Activated CD8-positive, alpha-beta memory T cell treated with anti-CD3 and anti-CD28 coated beads, Interleukin-2, amount 50 U/mL, for 24 hours (primary cell): ENCODE results near the gene PTP4A2.
A peak's percentile ranks its signal among the peaks of the same experiment; 100 is the strongest.

Source experiments
- DNase-seq: peaks from one replicate; pipeline ENCODE4 v3.0.0-alpha.2; 2020; ENCODE audit errors: extremely low read depth

The PTP4A2 gene

DNA sequence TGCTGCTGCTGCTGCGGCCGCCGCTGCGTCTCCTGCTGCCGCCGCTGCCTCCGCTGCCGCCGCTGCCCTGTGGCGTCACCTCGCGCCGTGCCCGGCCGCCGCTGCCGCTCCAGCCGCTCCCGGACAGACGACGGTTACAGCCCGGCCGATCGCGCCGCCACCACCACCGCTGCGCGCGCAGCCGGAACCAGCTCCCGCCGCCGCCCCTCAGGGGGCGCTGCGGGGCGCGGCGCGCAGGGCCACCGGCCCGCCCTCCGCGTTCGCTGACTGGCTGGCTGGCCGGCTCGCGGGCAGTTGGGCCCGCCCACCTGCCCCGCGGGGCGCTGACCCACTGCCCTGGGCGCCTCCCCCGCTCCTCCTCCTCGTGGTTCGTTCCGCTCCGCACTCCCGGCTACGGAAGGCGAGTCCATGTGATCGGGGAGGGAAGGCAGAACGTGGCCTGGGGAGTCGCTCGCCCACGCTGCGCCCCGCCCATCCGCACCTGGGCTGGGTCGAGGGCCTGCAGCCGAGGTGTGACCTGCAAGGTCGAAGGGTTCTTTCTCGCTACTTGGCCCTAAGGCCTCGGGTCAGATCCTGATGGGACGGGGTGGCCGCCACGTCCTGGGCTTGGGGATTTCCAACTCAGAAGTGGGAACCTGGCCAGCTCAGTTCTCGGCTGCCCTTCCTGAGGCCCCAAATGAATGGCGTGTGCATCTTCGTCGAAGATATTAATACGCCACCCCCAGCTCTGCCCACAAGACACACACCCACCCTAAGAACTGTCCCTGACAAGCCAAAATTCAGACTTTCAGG lies at the start of gene PTP4A2:
Gene PTP4A2, minus strand, starts transcription at position 185 of the 792 bp plus-strand sequence. CDS start 19,303 bp downstream, outside the sequence.
- peak; percentile 63 for DNase-seq

DNA sequence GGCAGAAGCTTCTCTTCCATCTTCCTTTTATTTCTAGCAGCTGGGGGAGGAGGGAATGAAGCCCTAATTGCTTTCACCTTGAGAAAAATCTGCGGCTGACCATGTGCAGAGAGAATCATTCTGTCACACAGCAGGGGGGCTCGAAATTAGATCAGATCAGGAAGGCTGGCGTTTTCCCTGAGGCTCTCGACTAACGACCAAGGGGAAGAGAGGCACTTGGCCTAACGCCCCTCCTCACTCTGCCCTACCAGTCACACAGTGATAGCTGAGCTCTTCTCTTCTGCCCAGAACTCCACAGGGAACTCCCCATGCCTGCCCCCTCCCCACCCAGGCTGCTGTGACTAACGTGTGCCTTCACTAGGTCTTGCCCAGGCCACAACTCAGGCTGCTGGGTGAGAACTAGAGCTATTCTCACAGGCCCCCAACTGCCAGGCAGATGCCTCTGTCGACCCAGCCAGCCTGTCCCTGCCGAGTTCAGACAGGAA lies 49.0 kb upstream of the PTP4A2 start:
- no peak for DNase-seq

DNA sequence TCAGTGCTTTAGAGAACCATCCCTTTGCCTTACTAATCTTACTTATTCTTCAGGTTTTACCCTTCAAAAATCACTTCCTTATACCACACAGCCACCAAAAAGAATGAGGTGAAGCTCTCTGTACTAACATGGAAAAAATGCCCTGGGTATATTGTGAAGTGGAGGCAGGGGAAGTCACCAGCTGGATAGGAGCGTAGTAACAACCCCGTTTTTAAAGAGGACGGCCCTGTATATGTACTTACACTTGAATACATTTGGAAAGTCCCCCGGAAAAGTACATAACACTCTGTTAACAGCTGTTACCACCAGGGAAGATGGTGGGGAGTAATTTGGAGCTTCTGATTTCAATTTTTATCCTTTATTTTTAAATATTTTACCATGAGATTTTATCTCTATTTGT lies 47.3 kb upstream of the PTP4A2 start:
- DNase-seq = no peak

DNA sequence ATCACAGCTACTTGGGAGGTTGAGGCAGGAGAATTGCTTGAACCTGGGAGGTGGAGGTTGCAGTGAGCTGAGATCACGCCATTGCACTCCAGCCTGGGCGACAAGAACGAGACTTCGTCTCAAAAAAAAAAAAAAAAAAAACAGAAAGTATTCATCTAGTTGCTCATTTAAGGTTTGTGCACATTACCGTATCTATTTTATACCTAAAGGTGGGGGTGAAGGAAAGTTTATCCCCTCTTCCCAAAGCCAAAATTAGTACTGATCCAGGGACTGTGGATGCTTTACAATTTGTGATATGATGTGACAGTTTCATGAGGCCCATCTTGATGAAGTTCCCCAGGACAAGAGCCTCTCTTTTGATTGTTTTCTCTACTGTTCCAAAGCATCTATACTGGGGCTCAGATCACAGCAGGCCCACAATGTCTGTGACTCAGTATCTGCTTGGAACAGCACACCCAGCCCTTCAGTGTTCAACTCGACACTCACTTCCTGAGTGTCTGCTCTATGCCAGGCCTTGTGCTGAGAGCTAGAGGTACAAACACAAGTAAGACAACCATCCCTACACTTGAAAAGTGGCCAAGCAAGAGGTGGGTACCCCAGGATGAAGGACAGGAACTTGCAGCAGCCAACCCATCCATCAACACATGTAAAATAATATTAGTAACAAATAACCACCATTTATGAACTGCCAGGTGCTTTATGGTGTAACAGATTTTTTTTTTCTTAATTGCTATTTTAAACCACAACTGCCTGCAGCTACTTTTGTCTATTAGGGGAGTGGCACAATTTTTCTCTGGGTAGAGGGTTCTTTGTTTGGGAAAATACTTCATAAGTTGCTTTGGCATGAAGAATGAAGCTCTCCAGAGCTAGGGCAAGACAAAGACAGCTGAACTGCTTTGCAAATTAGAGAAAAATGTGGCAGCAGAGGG lies 46.5 kb upstream of the PTP4A2 start:
- no peak for DNase-seq

DNA sequence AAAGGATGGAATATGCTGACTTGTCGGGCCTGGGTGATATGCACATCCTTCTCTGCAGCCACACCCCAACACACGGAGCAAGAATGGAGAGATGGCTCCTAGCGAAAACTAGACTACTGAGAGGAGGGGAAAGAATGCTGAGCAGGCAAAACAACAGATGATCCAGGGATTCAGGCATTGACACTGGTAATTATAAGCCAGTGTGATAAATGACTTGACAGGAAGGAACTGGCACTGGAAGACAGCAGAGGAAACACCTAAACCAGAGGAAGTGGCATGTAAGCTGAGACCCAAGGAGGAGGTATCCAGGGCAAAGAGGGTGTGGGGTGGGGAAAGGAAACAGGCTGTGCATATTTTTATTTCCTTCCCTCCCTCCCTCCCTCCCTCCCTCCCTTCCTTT lies 43.8 kb upstream of the PTP4A2 start:
- no peak for DNase-seq

DNA sequence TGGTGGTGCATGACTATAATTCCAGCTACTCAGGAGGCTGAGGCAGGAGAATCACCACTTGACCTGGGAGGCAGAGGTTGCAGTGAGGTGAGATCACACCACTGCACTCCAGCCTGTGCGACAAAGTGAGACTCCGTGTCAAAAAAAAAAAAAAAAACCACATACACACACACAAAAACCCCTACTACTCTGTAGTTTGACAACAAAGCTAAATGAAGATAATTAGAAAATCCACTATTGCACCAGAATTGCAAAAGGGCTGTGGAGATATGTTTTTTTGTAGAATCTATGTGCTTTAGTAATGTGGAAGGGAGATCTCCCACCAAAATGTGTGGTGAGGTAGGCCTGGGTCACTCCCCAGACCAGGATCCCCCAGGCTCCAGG lies 43.3 kb upstream of the PTP4A2 start:
- DNase-seq = no peak

DNA sequence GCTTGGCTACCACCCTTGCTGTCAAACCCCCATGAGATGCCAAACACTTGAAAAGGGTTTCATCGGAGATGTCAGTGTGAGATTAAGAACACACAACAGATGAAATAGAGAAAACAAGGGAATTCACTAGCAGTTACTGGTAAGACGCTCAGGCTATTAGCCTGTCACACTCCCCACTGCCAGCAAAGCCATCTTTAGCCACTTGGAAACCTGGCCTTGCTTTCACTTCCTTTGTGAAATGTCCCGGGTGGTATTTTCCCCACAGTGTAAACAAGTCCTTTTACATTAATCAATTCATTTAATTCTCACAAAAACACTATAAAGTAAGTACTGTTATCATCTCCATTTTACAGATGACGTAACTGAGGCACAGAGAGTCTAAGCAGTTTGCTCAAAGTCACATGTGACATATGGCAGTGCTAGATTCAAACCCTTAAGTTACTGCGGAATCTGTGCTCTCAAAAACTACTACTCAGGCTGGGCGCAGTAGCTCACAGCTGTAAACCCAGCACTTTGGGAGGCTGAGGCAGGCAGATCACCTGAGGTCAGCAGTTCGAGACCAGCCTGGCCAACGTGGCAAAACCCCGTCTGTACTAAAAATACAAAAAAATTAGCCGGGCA lies 42.8 kb upstream of the PTP4A2 start:
- no peak for DNase-seq

DNA sequence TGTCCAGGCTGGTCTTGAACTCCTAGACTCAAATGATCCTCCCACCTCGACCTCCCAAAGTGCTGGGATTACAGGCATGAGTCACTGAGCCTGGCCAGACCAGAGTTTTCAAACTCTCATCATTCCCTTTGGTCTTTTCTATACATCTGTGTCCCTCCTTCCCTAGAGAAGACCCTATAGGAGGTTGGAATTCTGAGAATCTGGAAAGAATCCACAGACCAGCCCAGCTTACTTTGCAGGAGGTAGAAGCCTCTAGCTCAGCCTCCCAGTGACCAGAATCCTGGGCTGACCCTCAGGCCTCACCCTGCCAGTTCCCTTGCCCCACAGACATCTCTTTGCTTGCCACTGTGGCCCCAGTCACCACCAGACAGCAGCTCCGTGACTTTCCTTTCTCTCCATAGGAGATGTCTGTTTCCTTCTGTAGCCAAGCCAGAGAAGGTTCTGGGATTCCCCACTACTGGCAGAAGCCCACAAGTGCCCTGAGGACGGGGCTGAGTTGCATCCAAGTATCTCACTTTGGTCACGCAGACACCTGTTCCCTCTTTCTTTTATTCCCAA lies 40.8 kb upstream of the PTP4A2 start:
- no peak for DNase-seq

DNA sequence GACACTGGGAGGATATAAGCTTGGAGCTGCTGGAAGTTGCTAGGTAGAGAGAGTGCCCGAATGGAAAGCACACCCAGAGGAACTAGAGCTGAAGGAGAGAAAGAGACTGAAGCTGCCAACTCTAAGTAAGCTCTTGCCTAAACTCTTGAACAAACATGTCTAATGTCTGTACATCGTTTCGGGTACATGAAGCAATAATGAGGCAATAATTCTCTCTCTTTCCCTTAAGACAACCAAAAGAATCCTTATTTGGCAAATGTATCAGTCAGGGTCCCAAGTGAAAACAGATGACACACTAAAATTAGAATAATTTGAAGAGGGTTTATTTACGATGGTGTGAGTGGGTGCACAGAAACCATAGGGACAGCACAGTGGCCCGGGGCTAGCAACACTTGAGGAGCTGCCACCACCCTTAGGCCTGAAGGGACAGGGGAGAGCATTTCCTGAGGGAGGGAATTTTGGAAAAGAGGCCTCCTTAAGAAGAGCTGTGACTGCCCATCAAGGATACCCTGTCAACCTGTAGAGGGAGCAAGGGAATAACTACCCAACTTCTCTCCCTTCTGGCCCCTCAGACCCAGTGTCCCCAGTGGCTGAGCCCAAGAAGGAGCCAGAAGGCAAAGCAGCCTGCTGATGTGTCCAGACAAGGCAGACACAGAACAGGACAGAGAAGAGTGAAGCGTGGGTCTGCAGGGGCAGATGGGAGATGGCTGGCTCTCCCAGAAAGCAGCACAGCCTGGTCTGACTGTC lies 39.4 kb upstream of the PTP4A2 start:
- DNase-seq = no peak

DNA sequence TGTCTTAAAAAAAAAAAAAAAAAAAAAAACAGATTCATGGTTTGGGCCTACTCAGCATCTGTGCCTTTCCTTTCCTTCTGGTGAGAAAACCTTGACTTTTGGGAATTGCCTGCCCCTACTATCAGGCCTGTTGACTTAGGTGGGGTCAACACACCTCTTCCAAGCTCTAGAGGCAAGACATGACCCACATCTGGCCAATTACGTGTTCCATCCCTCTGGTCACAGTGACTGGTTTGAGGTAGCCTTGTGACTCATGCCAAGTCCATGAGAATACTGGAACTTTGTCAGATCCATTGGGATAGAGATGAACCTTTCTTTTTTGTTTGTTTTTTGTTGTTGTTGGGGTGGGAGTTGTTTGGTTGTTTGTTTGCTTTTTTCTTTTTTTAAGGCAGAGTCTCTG lies 38.2 kb upstream of the PTP4A2 start:
- DNase-seq = no peak

DNA sequence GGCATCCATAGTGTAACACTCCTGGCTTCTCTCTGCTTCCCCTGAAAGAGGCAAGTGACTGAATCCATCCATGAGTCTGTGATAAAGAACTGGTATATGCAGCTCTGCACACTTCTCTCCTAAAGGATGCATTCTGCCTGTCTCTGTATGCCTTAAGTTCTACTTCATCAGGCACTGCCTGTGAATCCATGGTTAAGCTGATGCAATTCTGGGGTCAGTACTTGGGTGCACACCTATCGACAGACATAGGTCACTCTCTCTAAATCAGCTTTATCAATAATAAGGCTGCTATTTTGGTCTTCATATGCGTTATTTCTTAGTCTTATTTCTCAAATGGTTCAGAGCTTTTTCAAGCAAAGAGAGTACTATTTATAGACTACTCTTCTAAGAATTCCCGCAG lies 32.7 kb upstream of the PTP4A2 start:
- no peak for DNase-seq

DNA sequence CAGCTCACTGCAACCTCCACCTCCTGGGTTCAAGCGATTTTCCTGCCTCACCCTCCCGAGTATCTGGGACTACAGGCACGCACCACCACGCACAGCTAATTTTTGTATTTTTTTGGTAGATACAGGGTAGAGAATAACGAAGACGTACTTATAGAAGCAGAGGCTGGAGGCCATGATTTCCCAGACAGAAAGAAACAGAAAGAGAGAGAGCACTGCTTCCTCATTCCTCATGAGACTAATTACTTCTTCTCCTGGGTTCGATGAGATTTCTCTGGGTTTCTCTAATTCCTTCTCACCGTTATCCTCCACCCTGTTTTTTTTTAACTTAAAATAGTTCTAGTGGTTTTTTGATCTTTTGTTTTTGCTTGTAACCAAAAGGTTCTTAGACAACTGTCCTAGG lies 23.4 kb upstream of the PTP4A2 start:
- no peak for DNase-seq

DNA sequence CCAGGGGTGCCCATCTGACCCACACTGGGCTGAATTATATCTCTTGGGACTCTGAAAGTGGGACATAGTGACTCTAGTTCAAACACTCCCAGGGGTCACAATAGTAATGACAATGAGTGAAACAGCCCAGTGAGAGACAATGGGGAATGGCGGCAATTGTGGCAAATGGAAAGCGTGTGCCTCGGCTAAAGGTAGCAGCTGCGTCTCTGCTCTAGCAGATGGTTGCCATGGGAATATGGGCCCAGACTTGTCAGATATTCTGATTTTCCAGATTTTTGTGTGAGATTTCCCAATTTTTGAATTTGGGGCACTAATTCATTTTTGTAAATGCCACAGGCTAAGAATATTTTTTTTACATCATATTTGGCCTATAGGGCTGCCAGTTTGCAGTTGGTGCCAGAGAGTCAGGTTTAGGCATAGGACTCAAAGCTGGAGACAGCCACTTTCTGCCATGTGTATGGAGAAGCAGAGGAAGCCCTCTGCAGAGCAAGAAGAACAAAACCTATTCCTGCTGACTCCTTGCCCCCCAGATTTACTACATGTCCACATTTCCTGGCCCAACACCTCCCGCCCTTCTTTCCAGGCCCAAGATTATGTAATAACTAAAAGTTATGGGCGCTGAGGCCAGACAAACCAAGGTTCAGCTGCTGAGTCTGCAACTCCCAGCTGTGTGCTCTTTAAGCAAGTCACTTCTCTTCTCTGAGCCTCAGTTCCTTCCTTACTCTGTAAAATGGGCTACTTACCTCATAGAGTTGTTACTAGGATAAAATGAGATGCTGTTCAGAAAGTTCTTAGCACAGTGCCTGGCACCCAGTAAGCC lies 21.6 kb upstream of the PTP4A2 start:
- no peak for DNase-seq

DNA sequence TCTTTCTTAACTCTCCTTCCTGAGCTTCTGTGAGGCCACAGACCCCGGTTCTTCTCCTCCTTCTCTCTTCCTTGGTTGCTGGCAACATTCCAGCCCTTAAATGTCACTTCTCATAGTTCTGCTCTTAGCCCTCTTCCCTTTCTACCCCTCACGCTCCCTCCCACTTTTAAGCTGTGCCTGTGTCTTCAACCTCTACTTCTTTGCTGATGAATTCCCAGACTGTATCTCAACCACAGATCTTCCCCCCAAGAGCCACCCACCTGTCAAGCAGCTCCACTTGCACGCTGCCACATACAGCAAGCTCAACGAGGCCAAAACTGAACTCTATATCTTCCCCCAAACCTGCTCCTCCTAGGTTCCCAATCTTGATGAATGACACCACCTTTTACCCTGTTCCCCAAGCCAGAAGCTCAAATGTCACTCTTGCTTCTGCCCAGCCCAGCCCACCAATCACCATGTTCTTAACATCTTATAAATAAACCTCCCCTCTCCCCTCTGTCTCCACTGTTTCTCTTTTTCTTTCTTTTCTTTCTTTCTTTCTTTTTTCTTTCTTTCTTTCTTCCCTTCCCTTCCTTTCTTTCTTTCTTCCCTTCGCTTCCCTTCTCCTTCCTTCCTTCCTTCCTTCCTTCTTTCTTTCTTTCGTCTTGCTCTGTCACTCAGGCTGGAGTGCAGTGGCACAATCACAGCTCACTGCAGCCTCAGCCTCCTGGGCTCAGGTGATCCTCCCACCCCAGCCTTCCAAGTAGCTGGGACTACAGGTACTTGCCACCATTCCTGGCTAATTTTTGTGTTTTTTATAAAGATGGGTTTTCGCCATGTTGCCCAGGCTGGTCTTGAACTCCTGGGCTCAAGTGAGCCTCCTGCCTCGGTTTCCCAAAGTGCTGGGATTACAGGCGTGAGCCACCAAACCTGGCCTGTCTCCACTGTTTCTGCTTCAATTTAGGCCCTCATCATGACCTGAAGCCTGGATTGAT lies 19.8 kb upstream of the PTP4A2 start:
- DNase-seq = peak; percentile 40

DNA sequence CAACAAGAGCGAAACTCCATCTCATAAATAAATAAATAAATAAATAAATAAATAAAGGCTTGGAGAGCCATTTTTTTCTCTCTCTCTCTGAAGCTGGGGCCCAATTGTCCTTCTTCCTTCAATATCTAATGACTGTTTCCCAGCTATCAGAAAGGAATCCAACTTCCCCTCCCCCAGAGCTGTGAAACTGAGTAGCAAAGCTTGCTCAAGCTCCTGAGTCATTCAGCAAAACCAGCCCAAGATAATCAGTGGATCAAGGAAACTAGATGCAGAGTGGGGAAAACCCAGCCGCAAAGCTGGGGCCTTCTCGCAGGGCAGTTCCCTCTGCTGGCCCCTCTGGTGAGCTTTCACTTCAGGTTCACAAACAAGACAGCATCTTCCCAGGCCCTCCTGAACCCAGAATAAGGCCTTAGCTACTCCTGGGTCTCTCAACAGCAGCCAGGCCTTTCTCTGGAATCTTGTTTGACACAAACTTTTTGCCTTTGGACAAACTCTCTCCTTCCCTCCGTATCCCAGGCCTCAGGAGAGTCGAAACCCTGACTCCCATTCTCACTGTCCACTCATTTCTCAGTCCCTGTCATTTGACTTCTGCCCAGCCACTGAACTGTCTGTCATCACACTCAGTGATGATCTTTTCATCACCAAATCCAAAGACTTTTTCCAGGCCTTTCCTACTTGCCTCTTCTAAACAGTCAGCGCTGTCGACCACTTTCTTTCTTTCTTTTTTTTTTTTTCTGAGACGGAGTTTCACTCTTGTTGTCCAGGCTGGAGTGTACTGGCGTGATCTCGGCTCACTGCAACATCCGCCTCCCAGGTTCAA lies 18.0 kb upstream of the PTP4A2 start:
- DNase-seq = peak; percentile 61

DNA sequence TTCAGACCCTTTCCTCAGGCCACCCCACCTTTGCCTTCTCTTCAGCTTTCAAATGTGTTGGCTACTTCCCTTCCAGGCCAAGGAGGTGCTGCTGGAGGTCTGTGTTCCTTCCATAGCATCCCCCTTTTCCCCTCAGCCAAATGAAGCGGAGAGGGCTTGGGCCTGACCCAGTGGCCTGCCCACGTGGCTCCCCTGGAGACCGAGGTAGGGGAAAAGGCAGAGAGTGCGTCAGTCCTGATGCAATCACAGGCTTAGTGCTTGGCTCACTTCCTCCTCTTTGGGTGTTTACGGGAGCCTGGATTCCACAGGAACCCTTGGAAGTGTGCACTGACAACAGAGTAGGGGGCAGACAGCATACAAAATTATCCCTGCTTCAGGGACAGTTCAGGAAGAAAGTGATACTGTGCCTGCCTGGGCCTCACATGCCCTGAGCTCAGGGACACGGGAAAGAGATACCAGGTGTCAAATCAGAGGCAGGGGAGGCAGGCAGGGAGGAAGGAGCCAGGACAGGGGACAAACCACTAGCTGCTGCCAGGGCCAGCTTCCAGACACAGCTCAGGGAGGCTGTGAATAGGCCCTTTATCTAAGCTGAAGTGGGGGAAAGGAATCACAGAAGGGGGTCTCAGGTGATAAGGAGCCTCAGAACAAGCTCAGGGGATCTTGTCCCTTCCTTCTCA lies 16.6 kb upstream of the PTP4A2 start:
- no peak for DNase-seq

DNA sequence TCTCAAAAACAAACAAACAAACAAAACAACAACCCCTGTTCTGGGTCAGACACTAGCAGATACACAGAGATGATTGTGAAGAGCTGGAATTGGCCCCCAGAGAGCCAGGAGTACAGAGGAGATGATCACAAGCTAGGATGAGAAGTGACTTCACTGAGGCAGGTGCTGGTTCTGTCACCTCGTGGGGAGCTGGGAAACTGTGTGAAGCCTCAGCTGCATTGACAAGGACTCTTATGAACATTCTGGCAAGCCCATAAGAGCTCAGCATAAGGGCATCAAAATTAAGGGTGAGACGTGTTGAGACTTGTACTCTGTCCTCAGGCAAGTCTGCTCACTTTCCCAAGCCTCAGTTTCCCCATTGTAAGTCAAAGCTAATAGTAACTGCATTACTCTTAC lies 14.7 kb upstream of the PTP4A2 start:
- no peak for DNase-seq

DNA sequence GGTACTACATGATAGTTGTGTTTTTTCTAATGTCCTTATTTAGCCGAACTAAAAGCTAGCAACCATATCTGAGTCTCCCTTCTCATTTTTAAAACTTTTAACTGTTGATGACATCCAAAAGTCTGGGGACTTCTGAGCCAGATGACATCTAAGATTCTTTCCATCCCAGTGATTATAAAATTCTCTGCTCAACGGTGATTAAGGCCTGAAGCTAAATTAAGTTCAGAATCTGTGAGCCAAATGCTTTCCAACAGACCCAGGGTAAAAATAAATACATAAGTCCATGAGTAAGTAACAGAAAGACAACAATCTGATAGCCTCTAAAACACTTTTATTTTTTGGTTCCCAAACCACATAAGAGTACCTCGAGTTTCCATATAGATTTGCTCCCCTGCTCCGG lies 13.1 kb upstream of the PTP4A2 start:
- no peak for DNase-seq
